Measurements from ENCODE around the gene SHISA6.

Gene SHISA6

DNA sequence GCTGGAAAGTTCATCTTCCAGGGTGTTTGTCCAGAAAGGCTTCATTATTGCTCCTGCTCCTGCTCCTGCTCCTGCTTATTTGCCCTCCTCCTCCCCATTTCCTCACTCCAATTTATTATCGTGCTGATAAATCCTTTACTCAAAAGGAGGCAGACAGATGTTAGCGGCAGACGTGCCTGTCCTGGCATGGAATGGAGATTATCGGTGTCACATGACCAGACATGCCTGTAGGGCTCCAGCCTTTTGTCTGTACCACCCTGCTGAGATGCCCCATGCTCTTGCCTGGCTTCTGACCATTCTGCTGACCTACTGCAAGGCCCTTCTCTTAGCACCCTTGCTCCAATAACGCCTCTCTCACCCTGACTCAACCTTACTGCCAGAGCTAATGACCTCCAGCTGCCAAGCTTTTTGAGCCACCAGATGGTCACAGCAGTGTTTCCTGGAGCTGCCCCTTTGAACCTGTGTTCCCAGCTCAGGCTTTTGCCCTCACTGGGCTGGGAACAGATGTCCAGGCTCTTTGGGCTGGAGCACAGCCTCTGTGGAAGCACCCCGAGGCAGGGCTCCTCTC, 370.1 kb downstream of the SHISA6 start:
- DNase-seq = no peak

DNA sequence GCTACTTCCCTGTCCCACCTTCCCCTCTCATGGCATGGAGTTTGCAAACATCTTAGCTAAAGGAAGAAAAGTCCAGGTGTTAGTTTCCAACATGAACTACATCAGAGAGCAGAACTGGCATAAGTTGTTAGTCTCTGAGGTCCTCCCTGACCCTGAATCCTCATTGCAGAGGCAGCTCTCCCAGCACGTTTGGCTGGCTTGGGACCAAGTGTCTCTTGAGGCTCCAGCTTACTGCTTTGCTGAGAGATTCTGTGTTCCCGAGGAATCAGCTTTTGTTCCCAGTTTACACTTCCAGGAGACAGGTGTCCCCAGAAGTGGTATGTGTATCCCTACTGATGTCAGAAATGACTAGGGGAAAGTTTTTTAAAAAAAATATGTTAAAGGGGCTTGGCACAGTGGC, 371.9 kb downstream of the SHISA6 start:
- no peak for DNase-seq
